Stimulated activated CD8-positive, alpha-beta memory T cell treated with anti-CD3 and anti-CD28 coated beads, Interleukin-7, amount 100 ng/mL, for 1 hour (primary cell): Measurements from ENCODE around the gene RGS12.
"Not testable (repeated sequence)": the region's sequence is repeated elsewhere in the genome, so short reads cannot be mapped to it uniquely, and the experiment has no call there.

Source experiments
- DNase-seq, 2 donors: peaks; one replicate each; pipeline ENCODE4 v3.0.0-alpha.2; 2020; ENCODE audit warnings: low read depth in 2 of 2

The RGS12 gene

DNA sequence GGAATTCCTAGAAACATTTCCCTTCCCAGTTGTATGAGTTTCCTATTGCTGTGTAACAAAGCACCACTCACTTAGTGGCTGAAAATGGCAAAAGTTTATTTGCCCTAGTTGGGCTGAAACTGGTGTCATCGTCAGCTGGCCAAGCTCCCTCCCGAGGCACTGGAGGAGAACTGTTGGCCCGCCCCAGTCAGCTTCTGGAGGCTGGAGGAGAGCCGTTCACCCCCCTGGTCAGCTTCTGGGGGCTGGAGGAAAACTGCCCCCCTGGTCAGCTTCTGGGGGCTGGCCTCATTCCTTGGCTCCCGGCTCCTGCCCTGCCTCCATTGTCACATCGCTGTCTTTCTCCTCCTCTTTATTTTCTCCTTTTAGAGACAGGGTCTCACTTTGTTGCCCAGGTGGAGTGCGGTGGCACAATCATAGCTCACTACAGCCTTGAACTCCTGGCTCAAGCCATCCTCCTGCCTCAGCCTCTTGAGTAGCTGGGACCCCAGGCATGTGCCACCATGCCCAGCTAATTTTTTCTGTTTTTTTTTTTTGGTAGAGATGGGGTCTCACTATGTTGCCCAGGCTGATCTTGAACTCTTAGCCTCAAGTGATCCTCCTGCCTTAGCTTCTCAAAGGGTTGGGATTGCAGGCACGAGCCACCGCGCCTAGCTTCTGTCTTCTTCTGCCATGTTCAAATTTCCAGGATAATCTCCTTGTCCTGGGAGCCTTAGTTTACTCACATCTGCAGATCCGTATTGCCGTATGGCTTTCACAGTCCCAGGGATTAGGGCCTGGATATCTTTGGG lies 3.2 kb downstream of the RGS12 start:
- DNase-seq, result no peak

DNA sequence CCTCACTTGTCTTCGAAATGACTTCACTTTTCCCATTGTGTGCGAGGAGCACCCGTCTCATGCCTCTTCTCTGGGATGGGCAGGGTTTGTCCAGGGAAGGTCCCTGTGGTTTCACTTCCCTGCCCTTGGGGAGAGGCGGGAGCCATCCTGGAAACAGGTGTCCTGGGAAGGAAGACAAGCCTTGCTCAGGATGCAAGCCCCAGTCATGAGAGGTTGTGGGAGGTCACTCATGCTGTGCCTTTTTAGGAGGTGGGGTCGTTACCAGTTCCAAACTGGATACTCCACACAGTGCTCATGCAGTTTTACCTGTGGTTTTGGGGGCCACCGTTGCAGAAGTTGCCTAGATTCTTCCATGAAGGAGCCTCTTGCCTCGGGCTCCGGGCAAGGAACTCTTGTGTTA lies 3.8 kb downstream of the RGS12 start:
- no peak for DNase-seq

DNA sequence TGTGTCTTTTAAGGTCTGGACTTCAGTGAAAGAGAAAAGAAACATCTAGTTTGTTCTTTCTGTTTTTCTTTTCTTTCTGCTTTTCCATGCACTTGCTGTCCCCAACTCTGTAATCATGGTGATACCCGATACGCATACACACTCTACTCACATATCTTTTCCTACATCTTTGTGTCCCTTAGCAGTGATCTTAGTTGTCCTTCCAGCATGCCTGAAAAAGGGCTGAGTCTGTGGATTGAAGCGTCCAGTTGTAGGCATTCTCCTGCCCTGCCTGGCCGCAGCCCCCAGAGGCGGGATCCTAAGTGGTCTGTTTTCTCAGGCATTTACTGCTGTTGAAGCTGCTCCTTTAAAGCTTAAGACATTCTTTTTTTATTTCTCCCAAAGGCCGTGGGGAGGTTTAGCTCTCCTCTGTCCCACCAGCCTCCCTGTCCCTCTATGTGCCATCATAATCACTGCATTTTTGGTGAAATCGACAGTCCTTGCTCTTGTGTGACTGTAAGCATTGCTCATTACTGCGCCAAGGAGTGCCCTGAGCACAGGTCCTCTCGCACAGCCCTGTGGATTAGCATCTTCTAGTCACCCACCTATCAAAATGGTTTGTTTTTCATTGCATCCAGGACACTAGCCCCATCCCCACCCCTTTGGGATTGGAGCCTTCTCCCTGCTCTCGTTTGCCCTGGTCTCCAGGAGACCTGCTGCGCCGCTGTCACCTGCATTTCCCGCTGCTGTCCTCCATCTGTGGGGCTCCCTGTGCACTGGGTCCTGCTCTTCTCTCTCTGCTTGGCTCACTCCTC lies 4.4 kb downstream of the RGS12 start:
- DNase-seq, result no peak

DNA sequence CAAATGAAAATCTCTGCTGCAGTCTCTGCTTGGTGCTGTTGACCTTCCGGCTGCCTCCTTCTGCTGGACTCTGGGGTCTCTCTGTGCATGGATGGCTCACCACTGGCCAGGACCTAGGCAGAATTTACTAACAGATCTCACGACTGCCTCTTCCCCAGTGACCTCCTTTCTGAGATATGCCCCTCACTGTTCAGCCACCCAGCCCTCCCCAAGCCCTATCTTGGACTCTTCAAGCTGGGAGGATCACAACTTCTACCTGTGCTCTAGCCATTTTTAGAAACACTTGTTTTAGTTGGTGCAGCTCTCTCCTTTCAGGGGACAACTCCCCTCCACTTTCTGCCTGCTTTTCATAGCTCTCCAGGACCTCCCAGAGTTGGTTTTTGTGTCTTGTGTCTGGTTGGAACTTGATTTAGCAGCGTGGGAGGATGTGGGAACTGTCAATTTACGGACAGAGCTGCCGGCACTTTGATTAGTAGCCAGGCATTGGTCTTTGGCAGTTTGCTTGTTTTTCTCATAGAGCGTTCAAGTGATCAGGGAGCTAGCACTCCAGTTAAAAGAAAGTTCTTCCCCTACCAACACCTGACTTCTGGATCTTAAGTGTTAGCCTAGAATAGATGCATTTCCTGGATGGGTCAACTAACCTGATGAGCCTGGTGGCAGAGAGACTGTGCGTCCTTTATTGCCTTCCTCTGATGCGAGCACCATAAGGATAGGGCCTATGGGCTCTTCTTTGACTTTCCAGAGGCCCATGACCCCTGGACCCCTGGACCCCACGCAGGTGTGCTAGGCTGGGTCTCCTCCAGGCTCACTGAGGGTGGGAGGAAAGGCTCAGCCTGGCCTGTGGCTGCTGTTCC lies 6.5 kb downstream of the RGS12 start:
- no peak for DNase-seq

DNA sequence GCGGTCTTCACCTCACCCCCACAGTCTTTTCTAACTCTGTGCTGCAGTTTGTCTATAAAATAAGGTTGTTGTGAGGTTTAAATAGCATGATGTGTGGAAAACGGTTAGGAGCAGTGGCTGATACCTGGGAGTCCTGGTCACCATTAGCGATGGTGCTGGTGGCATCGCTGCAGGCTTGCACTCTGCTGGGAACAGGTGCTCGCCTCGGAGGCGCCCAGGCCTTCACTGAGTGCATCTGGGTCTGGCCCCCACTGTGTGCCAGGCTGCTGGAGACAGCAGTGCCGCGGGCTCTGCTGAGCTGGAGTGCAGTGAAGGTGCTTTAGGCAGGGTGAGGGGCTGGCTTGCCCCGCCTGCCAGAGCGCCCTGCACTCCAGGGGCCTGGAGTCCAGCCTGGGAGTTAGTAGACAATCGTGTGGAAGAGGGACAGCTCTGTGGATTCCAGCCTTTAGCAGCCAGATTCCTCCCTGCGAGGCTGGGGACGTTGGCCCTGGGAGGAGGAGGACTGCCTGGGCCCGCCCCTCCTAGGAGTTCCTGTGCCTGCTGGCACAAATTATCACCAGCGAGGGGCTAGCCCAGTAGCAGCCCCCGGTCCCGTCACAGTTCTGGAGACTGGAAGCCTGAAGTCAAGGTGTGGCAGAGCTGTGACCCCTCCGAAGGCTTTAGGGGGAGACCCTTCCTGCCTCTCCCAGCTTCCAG lies 7.3 kb downstream of the RGS12 start:
- DNase-seq, result no peak

DNA sequence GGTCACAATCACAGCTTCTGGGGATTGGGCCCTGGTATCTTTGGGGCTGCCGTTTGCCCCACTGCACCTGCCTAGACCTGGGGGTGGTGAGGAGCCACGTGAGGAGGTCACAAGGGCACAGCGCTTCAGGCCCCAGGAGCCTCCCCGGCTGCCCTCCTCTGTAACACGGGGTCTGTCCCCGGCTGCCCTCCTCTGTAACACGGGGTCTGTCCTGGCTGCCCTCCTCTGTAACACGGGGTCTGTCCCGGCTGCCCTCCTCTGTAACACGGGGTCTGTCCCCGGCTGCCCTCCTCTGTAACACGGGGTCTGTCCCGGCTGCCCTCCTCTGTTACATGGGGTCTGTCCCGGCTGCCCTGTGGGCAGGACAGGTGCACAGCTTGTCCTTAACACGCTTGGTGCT lies 8.1 kb downstream of the RGS12 start:
- not testable (repeated sequence) for DNase-seq

DNA sequence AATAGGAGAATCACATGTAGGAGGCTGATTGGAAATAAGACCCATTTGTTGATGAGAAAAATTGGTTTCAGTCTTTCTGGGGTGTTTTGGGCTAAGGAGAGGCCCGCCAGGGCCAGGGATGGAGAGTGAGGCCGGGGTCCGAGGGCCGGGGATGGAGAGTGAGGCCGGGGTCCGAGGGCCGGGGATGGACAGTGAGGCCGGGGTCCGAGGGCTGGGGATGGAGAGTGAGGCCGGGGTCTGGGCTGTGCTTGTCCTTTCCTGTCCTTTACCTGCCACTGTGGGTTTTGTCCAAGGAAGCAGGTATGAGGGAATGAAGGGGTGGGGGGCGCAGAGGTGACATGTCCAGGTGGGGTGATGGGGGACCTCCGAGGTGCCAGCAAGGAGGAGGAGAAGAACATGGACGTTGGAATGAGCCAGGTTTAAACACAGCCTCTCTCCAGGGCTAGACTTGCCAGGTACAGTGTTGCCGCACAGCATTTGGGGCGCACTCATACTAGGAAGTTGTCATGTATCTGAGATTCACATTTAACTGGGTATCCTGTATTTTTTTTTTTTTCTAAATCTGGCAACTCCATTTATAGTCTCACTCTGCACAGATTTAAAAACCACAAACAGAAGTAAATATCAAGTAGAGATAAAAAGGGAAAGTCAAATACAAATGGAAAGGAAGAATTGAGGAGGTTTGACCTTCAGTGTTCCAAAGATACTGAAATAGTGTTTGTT lies 8.8 kb downstream of the RGS12 start:
- DNase-seq, result no peak

DNA sequence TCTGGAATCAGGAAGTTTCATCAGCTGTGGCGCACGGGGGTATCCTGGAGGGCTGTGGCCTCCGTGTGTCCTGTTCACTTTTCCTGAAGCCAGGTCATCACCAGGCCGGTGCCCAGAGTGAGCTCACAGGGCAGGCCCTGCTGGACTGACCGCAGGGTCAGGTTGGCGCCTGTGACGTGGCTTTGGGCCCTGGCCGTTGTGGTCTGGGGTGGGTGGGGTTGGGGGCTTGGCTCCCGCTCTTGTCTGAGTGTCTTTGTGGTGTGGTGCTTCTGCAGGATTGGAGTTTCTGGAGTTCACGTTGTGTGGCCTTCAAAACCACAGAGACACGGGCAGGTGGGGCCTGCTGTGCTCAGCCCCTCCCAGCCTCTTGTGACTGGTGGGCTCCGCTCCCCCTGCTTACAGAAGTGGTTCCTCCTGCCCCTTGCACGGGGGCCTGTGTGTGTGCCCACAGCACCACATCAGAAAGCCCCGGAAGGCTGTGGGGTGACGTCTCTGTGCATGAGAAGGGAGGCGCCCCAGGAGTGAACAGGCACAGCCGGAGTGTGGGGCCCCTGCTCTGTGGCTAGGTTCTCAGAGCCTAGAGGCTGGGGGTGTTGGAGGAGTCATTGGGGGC lies 9.5 kb downstream of the RGS12 start:
- DNase-seq, result peak; percentile 49

DNA sequence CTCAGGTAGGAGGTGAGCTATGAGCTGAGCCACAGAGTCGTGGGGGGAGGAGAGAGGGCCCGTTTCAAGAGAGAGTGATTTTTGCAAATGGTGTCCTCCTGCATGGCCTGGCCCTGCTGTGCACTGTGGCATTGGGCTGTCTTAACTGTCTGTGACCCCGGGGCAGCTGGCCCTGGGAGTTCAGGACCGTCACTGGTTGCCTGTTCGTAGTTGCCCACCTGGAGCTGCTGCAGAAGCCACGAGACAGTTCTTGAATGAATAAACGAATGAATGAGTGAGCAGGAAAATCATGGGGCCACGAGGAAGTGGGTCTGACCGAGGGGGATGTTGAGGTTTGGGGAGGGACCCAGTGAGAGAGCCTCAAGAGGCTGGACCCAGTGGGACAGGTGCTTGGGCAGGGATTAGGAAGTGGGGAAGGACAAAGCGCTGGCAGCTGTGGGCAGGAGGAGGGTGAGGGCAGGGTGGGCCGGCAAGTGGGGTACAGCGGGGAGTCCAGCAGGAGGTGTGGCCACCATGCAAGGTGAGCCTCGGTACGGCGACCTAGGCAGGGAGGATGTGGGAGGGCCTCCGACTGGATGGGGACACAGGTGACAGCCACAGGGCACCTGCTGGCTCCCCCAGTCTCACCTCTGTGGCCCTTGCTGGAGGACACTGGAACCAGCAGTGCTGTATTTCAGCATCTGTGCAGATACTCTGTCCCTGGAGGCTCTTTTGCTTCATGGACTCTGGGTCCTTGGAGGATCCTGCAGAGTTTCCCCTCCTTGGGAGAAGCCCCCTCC lies 10.2 kb downstream of the RGS12 start:
- no peak for DNase-seq

DNA sequence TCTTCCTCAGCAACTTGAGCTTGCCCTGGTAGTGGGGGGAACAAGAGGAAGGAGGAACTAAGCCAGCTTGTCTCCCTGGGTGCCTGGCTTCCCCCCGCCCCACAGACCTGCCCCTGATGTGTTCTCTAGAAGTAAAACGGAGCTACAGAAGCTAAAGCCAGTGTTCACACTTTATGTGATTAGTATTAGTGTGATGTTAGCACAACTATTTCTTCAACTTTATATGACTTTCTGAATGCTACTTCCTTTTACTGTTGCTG lies 10.7 kb downstream of the RGS12 start:
- no peak for DNase-seq

DNA sequence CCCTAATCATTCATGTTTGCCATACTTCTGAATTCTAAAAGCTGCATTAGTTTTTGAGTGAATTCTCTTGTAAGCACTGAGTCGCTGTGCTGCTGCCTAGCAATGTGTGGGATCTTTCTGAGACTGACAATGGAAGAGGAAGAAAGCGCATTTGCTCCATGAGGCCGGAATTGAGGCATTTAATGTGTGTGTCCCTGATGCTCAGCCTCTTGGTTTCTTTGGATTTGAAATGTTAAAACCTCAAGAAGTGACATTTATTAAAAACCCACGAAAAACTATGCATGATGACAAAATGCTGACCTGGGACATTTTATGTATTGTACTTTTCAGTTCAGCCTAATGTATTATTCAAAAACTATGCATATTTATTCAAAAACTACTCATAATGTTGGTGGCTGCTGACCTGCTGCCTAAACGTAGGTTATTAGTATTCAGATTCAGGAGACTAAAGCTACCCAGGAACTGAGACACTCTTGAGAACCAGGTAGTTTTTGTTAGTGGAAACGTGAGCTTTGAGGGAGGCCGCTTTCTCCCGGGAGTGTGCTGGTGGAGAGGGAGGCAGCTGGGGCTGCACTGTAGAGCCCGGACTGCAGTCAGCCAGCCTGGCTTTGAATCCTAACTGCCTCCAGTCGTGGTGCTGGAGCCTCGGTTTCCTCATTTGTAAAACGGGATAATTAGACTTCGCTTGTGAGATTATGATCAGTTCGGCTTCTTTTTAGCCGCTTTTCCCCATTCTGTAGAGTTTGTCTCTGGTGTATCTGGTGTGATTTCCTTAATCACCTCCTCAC lies 11.3 kb downstream of the RGS12 start:
- DNase-seq, result no peak

DNA sequence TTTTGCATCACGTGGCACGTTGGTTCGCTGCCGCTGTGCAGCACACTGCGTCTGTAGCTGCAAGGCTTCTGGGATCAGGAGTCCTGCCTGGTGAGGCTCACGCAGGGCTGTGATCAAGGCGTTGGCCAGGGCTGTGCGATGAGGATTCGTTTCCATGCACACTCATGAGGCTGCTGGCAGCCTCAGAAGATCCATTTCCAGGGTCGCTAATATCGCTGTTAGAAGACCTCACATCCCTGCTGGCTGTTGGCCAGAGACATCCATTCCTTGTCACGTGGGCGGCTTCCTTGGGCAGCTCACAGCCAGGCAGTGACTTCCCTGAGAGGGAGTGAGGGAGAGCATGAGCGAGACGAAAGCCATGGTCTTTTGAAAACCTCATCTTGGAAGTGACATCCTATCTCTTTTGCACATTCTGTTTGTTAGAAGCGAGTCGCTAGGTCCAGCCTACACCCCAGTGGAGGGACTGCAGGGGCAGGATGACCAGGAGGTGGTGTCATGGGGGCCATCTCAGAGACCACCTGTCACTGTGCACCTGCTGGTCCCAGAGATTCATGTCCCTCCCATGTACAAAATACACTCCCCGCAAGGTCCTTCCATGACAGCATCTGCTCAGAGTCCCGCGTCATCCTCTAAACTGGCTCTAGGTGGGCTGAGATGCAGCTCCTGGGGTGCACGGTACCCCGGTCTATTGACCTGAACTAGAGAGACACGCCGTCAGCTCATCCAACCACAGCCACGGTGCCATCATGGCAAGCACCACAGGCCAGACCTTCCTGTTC lies 12.2 kb downstream of the RGS12 start:
- DNase-seq, result no peak

DNA sequence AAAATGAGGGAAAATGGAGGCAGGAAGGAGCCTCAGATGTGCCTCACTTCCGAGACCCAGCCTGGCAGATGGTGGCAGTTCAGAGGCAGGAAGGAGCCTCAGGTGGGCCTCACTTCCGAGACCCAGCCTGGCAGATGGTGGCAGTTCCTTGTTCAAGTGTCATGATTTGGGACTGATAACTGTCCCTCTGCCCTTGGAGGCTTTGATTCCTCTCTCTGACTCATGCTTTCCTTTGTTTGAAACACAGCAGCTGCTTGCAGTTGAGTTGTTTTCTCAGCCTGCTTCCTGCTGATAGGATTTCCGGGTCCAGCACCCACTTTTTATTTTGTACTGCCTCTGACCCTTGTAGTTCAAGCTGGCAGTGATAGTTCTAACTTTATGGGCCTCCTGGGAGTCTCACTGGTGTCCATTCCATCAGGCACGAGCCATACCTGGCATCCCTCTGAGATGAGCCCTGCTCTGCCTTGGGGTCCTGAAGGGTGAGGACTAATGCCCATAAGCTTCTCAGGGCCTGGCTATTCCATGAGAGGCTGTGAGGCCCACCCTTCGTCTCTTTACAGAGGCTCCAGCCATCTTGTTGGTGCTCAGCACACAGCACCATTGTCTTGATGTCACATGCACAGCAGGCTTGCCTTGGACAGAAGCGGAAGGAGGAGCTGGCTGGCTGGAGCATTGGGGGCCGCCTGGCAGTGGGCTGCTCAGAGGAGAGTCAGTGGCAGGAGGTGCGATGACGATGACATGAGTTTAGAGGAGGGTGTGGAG lies 13.0 kb downstream of the RGS12 start:
- DNase-seq, result no peak

DNA sequence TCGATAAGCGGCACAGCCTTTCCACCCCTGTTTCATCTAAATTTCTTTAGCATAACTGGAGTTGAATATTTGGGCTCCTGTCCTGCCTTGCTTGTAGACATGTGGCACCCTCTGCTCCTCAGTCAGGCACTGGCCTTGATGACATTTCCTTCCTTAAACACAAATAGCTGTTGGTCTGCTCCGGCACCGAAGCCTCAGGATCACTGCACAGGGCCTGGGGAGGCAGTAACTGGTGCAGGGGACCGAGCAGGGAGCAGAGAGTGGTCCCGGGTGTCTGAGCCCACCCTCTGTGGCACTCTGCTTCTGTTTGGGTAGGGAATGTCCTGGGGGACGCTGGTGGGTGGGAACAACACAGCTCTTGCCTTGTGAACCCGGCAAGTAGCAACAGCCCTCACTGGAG lies 13.6 kb downstream of the RGS12 start:
- no peak for DNase-seq

DNA sequence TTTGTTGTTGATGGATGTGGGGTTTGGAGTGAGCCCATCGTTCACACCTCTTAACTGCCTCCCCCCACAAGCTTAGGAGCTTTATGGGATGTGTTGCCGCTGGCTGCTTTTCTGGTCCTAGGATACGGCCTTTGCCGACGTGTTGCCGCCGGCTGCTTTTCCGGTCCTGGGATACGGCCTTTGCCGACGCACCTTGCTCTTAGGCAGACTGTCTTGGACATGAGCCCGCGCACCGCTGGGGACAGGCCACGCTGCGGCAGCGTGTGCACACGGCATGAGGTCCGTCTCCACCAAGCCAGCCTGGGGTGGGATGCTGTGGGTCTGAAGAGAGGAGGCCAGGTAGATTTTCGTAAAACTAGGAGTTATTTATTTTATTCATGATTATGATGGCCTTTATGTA lies 14.2 kb downstream of the RGS12 start:
- DNase-seq, result no peak

DNA sequence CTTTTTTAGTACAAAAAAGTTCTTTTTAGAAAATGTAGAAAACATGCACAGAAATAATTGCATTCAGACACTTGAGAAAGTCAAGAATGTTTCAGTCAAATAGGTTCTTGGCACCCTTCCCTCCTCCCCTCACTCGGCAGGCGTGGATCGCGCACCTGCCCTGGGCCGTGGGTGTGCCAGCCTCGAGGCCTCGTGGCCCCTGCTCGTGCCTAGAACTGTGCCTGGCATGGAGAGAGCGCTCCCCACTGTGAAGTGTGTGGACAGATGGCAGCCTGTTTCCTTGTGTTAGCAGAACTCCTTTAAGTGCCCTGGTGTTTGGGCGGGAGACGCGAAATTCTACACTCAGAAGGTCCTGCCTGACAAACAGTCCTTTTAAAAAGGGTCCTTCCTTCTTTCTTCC lies 14.7 kb downstream of the RGS12 start:
- no peak for DNase-seq

DNA sequence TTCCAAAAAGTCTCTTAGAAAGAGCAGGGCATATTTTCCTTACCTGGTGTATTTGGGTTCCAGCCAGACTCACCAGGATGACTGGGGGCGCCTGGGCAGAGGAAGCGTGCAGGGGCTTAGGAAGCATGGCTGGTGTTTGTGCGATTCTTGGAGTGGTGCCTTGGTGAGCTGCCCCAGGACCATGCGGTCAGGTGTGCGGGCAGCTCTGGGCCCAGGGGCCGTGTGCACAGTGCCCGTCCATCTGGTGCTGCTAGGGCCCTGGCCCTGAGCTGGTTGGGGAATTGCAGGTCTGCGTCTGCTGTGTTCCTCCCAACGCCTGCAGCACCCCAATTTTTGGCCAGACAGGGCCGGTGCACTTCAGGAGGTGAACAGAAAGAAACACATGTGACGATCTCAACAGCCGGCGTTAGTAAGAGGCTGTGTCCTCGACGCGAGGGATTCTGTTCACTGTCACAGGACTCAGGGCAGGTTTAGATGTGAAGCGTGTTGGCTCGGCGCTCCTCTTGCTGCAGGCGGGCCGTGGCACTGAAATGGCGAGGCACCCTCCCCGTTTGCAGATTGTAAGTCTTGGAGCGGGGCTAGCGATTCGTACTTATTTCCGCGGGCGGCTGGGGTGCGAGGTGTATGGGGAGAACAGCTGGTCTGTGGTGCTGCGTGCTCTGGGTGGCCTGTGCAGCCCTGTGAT lies 15.2 kb downstream of the RGS12 start:
- no peak for DNase-seq
